ENCODE results near the gene SKOR1.
A peak's percentile ranks its signal among the peaks of the same experiment; 100 is the strongest.

SKOR1 gene

GRCh38 chr15:67794832-67795574 lies 30.3 kb upstream of the SKOR1 start:
- no peak for DNase-seq

DNA sequence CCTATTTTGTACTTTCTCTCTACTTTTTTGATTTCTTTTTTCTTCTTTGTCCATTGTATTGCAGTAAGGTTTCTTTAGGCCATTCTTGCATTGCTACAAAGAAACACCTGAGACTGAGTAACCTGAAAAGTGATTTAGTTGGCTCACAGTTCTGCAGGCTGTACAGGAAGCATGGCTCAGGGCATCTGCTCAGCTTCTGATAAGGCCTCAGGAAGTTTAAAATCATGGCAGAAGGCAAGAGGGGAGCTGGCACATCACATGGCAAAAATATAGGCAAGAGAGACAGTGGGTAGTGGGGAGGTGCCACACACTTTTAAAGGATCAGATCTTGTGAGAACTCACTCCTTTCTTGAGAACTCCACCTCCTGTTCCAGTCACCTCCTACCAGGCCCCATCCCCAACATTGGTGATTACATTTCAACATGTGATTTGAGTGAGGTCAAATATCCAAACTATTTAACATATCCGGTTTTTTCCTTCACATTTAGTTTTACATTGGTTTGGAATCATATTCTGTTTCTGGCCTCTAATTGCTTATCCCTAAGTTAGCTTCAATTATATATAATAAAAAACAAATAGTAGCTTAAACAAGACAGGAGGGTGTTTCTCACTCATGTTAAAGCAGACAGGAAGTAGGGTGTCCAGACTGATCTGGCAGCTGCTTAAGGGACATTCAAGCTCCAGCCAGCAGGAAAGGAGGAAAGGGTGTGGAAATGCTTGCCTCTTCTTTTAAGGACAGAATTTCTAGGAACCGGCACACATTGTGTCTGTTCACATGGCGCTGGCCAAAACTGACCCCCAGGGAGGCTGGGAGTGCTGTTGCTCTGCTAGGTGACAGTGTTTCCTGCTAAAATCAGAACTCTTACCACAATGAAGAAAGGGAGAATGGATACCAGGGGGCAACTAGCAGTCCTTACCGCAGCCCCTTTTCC lies 28.8 kb upstream of the SKOR1 start:
- DNase-seq, result no peak

GRCh38 chr15:67799801-67800205 lies 25.5 kb upstream of the SKOR1 start:
- no peak for DNase-seq

GRCh38 chr15:67801142-67801541 lies 24.2 kb upstream of the SKOR1 start:
- DNase-seq, result no peak

GRCh38 chr15:67801926-67802914 lies 23.1 kb upstream of the SKOR1 start:
- DNase-seq, result no peak

DNA sequence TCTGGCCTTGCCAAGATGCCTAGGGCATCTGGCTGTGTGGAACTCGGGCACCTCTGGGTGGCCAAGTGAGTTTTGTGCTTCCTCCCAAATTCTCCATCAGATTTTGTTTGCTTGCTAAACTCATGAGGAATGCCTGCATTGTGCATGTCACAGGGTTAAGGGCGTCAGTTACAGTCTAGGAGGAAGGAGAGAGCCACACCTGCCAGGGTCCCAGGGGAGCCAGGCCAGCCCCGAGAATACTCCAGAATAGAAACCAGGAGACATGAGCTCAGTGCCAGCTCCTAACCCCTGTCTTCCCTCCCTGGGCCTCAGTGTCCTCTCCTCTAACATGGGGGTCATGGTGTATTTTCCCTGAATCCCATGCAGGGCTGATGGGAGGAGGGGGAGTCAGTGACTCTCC lies 22.0 kb upstream of the SKOR1 start:
- DNase-seq, result no peak

- DNase-seq, result peak; percentile 58 to 83
These were observed 21.1 kb upstream of the SKOR1 start for GRCh38 chr15:67803996-67804843.

DNA sequence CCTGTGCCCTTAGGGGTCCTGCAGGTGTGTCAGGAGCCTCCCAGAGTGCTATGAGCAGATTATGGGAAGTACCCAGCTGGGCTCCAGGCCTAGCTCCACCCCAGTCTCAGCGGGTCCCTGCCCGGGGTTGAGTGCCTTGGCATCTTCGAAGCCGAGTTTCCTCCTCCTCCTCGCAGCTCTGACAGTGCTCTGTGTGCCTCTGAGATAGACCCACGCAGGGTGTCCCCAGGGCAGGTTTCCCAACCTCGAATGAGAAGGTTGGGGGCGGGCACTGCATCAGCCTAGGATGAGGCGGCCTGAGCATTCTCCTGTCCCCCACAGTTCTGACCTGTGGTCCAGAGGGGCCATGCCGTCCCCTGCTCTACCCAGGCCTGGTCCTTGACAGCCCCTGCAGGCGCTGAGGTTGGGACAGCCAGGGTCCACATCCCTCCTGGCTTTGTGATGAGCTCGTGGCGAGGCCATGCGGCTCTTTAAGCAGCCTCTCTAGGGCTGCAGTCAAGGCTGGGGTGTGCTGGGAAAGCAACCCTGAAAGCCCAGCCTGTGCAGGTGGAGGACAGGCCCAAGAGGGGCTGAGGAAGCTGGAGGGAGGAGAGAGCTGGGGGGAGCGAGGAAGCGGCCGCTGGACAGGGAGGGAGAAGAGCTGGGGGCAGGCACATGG lies 20.2 kb upstream of the SKOR1 start:
- DNase-seq, result no peak

DNA sequence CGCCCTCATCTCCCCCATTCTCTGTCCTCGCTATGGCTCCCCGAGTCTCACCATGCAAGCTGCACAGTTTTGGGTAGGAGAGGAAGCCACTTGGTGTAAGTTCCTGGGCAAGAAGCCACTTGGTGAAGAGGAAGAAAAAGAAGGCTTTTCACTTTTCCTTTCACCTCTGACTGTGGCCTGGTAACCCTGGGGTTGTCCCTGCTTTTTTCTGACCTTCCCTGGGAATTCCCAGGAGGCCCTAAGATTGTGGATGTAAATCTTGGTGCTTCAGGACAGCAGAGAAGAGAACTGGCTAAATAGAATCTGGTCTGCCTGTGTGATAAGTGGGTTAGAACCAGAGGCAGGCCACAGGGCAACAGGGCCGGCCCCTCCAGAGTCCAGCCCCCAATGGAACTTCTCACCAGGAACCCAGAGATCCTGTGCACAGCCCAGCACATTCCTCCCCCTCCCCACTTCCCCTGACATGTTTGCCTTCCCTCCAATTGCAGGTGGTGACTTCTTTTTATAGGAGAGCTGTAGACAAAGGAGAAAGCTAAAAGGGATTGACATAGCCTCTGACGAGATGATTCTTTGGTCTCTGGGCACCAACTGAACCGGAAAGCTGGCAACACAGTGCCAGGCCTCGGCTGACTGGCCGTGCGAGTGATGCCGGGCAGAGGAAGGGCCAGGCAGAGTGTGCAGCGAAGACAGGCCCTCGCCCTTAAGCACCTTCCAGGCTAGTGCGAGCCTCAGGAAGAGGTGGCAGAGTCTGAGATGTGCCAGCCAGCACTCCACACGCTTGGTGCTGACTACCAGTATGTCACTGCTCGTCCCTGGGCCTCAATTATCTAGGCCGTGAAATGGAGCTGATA lies 19.4 kb upstream of the SKOR1 start:
- DNase-seq, result no peak

DNA sequence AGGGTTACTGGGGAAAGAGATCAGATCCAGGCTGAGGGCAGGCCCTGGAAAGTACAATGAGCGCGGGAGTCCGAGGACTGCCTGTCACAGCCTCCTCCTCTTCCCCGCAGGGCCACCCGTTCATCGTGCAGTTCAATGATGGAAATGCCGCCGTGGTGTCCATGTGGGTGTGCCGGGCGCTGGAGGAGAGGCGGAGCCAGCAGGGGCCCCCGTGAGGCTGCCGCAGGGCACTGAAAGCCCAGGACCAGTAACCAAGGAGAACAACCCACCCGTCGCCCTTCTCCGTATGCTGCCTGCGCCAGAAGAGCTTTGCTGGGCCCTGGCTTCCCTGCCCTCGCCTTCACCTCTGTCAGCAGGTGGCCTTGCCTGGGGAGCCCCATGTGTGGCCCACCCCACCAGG lies 18.8 kb upstream of the SKOR1 start:
- DNase-seq, result no peak

DNA sequence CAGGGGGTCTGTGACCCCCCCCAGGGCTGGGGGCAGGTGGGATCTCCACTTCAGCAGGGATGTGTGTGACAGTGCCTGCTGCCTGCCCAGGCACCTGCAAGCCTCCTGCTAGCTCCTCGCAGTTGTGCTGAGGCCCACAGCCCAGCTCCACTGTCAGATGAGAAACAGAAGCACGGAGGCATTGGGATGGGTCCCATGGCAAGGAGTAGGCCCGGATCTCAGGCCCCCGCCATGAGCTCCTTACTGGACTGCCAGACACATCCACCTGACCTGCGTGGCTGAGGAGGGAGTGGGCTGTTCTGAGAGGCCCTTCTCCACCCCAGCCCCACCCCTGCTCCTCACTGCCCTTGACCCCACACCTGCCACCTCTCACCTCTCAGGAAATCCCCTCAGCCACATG lies 18.2 kb upstream of the SKOR1 start:
- DNase-seq, result no peak

- DNase-seq, result no peak
These were observed 17.5 kb upstream of the SKOR1 start for GRCh38 chr15:67807836-67808235.

DNA sequence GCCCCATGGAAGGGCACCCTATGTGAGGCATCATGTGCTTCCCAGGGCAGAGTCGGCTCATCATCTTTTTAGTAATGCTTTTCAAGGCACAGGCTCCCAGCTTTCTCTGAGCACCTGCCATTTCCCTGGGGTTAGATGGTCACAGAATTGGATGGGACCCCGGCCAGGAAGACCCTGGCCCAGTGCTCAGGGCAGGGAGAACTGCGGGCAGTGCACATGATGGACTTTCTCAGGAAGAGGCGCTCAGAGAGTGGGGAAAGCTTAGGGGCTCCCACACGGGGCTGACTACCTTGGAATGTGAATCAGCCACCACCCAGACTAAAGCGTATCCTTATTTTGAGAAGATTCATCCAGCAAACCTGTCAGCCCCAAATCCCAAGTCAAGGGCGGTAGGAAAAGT lies 16.5 kb upstream of the SKOR1 start:
- no peak for DNase-seq

DNA sequence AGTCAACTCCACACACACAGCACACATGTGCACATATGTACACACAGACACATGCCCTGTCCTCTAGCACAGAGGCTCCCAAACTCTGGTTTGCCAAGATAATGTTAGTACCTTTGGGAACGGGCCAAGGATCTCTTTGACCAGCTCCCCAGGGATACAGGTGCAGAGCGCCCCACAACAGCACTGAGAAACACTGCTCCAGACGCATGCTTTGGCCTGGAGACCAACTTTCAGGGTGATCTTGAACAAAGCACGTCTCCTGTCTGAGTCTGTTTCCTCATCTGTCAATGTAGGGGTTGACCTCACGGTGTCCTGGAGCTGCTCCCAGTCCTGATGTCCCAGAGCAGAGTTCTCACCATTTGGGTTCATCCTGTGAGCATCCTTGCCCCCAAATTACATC lies 15.9 kb upstream of the SKOR1 start:
- no peak for DNase-seq

GRCh38 chr15:67809866-67810265 lies 15.4 kb upstream of the SKOR1 start:
- DNase-seq, result no peak

DNA sequence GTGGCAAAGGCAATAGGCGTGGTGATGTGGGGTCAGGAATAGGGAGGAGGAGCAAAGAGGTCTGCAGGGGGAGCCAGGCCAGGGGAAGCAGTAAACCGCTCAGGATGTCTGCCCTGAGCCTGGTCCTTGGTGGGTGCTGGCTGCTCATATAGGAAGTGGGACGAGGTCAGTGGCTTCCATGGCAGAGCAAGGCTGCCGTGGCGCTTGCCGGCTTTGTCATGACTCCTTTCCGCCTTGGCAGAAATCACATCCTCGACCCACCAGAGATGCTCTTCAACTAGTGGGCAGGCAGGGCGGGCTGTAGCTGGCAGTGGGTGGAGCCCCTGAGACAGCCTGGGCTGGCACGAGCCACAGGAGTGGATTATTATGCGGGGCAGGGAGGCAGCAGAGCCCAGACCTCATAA lies 13.1 kb upstream of the SKOR1 start:
- DNase-seq, result no peak

GRCh38 chr15:67813104-67813634 lies 12.1 kb upstream of the SKOR1 start:
- no peak for DNase-seq

- DNase-seq, result no peak
These were observed 10.2 kb upstream of the SKOR1 start for GRCh38 chr15:67815036-67815592.

GRCh38 chr15:67816668-67817067 lies 8.6 kb upstream of the SKOR1 start:
- DNase-seq, result no peak

- DNase-seq, result no peak
These were observed 6.8 kb upstream of the SKOR1 start for GRCh38 chr15:67818464-67818863.

Measured in NCI-H524 (cell line).